GM12878 (cell line): ENCODE data around the gene NELL1. TPM values are rescaled to one million over a fixed set of nuclear protein-coding genes. Genes with fewer than 3 reads are reported as not detected.

Experiments used
- CHD4 ChIP-seq: fragments of 200-600 bp; sonication (generic); IDR thresholded peaks from 2 replicates; pipeline ENCODE4 v1.6.1; 2016; ENCODE audit warnings: mild to moderate bottlenecking
- SMAD1 ChIP-seq: fragments of 450-650 bp; IDR thresholded peaks from 2 replicates; pipeline ENCODE4 v1.6.1; 2018; ENCODE audit warnings: mild to moderate bottlenecking, low read depth; ENCODE audit not compliant: partially characterized antibody
- WRNIP1 ChIP-seq: IDR thresholded peaks from 2 replicates; pipeline ENCODE4 v1.6.1; 2011; ENCODE audit warnings: low read depth, low read length, improper control_type of control experiment, borderline replicate concordance
- polyA plus RNA-seq, 11 experiments: library from polyadenylated mRNA; depleted of rRNA in 4 of 11; unstranded in 6 of 11; stranded (reverse) in 5 of 11; fragments of >200 nt; fragmentation: Nextera tagmentation in 4 of 11; fragmentation: Illumina TruSeq in 1 of 11; extraction: Ambion mirVana in 4 of 11; extraction: Trizol in 1 of 11; gene quantifications; 1 replicate in 1 of 11; 2 replicates in 10 of 11; pipeline versions ENCODE4 v1.2.1 to v1.2.3, GENCODE V29; 2011 to 2016; ENCODE audit warnings: inconsistent platforms in 2 of 11, missing spikeins in 2 of 11, low read depth in 1 of 11
- total RNA-seq, 4 experiments: library from RNA; depleted of rRNA in 3 of 4; stranded (reverse); fragments of >200 nt in 3 of 4; fragmentation: Illumina TruSeq in 1 of 4; extraction: Trizol in 1 of 4; gene quantifications; 2 replicates each; pipeline versions ENCODE4 v1.2.1 to v1.2.3, GENCODE V29; 2013 to 2021
- TF ChIP-seq, protein P1 (sequence below): IDR thresholded peaks from 2 replicates; pipeline ENCODE4 v1.6.1; 2012; ENCODE audit warnings: improper control_type of control experiment, low read depth, low read length; ENCODE audit not compliant: insufficient replicate concordance
- TF ChIP-seq, protein P2 (sequence below): fragments of 450-650 bp; IDR thresholded peaks from 2 replicates; pipeline ENCODE4 v1.6.1; 2014; ENCODE audit warnings: mild to moderate bottlenecking
- TF ChIP-seq, protein P3 (sequence below): fragments of 450-650 bp; IDR thresholded peaks from 2 replicates; pipeline ENCODE4 v1.6.1; 2017; ENCODE audit warnings: borderline replicate concordance

Gene NELL1
- total and polyA plus RNA-seq, 10 of the 15 experiments (the other 5 are each of a cell fraction or from before 2014, with no cell fraction given) = 0.02 to 0.12 TPM; not detected in 8

DNA sequence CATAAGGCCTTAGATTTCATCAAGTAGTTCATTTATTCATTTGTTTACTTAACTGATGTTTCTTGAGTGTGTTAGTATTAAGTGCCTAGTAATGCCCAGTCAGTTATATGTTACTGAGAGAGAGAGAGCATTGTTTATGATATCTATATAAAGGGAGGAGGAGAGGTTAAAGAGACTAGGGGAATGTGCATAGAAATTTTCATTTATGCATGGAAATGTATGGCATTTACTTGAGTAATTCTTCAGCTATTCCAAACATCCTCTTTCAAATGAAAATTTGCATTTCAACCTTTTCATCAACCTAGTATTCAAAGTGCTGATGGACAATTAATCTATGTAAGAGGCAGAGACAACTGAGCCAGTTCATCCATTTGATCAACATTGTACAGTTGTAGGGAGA is 199.7 kb downstream of the NELL1 start (continued):
- TF ChIP-seq, protein P1, sequence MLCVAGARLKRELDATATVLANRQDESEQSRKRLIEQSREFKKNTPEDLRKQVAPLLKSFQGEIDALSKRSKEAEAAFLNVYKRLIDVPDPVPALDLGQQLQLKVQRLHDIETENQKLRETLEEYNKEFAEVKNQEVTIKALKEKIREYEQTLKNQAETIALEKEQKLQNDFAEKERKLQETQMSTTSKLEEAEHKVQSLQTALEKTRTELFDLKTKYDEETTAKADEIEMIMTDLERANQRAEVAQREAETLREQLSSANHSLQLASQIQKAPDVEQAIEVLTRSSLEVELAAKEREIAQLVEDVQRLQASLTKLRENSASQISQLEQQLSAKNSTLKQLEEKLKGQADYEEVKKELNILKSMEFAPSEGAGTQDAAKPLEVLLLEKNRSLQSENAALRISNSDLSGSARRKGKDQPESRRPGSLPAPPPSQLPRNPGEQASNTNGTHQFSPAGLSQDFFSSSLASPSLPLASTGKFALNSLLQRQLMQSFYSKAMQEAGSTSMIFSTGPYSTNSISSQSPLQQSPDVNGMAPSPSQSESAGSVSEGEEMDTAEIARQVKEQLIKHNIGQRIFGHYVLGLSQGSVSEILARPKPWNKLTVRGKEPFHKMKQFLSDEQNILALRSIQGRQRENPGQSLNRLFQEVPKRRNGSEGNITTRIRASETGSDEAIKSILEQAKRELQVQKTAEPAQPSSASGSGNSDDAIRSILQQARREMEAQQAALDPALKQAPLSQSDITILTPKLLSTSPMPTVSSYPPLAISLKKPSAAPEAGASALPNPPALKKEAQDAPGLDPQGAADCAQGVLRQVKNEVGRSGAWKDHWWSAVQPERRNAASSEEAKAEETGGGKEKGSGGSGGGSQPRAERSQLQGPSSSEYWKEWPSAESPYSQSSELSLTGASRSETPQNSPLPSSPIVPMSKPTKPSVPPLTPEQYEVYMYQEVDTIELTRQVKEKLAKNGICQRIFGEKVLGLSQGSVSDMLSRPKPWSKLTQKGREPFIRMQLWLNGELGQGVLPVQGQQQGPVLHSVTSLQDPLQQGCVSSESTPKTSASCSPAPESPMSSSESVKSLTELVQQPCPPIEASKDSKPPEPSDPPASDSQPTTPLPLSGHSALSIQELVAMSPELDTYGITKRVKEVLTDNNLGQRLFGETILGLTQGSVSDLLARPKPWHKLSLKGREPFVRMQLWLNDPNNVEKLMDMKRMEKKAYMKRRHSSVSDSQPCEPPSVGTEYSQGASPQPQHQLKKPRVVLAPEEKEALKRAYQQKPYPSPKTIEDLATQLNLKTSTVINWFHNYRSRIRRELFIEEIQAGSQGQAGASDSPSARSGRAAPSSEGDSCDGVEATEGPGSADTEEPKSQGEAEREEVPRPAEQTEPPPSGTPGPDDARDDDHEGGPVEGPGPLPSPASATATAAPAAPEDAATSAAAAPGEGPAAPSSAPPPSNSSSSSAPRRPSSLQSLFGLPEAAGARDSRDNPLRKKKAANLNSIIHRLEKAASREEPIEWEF = no peak
- TF ChIP-seq CHD4 (no peak), SMAD1 (no peak), WRNIP1 (no peak)
- TF ChIP-seq, protein P2, sequence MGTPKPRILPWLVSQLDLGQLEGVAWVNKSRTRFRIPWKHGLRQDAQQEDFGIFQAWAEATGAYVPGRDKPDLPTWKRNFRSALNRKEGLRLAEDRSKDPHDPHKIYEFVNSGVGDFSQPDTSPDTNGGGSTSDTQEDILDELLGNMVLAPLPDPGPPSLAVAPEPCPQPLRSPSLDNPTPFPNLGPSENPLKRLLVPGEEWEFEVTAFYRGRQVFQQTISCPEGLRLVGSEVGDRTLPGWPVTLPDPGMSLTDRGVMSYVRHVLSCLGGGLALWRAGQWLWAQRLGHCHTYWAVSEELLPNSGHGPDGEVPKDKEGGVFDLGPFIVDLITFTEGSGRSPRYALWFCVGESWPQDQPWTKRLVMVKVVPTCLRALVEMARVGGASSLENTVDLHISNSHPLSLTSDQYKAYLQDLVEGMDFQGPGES = no peak
- TF ChIP-seq, protein P3, sequence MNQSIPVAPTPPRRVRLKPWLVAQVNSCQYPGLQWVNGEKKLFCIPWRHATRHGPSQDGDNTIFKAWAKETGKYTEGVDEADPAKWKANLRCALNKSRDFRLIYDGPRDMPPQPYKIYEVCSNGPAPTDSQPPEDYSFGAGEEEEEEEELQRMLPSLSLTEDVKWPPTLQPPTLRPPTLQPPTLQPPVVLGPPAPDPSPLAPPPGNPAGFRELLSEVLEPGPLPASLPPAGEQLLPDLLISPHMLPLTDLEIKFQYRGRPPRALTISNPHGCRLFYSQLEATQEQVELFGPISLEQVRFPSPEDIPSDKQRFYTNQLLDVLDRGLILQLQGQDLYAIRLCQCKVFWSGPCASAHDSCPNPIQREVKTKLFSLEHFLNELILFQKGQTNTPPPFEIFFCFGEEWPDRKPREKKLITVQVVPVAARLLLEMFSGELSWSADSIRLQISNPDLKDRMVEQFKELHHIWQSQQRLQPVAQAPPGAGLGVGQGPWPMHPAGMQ = no peak
